ENCODE data around the gene FAM78B. TPM values are rescaled to one million over a fixed set of nuclear protein-coding genes. Genes with fewer than 3 reads are reported as not detected.

The FAM78B gene
- total RNA-seq, 2 donors from 2014 or later: 2.3 to 4.2 TPM

DNA sequence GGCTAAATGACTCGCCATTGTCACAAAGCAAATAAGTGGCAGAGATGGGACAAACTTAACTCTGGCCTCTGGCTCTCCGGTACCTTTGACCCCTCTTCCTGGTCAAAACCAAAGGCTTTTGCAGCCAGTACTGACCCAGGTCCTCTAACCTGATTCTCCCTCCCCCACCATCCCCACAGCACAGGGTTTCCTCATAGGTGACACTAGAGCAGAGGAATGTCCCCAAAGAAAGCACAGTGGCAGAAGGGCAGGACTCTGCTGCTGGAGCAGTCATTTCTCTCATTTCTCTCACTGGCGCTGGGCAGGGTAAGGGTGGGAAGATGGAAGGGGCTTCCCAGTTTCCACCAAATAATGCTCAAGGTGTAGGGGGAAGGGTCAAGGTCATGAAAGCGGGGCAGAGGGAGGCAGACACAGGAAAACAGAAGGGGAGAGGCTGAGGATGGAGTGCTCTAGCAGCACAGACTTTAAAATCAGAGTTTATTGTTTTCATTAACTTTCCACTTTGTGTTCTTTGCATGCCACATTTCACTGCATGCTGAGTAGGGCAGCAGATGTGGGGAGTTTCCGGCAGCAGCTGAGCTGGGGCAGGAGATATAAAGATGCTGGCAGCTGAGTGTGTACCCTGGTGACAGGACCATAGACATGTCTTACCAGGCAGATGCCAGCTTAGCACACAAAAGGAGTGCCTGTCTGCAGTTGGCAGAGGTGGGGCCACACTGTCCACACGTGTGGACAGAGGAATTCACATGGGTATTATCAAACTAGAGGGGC lies 80.5 kb downstream of the FAM78B start:
- WGBS, 2 experiments (ENCODE audit: insufficient coverage in 1 of 2, insufficient read length in 1 of 2): 84 to 95% methylated on average over 4 to 6 of the region's 6 CpGs
- no peak overlapping the region for H3K9ac ChIP-seq (ENCODE audit: extremely low read depth, low read length, poor library complexity, severe bottlenecking)
- H3K36me3 Mint-ChIP-seq (ENCODE audit: low read depth): no peaks in the 10 kb centered on the region
- H3K4me3 Mint-ChIP-seq: no peak overlapping the region
- H3K27ac ChIP-seq (ENCODE audit: low read depth, low read length): no peak overlapping the region
- no peak overlapping the region for H3K27ac Mint-ChIP-seq
- H3K4me3 ChIP-seq (ENCODE audit: low read length): no peak overlapping the region
- peak; percentile 55 for DNase-seq
- no peaks in the 10 kb centered on the region for H3K27me3 ChIP-seq (ENCODE audit: control insufficient read depth, insufficient read depth, low read length, poor library complexity, severe bottlenecking)
- H3K4me1 ChIP-seq (ENCODE audit: control insufficient read depth, insufficient read depth, low read length): no peaks in the 10 kb centered on the region
- H3K9me3 Mint-ChIP-seq: no peaks in the 10 kb centered on the region
- no peaks in the 10 kb centered on the region for H3K27me3 Mint-ChIP-seq (ENCODE audit: insufficient read depth)
- H3K4me1 Mint-ChIP-seq: peaks cover 5% of the 10 kb centered on the region
- peaks cover 5% of the 10 kb centered on the region for H3K36me3 ChIP-seq (ENCODE audit: control insufficient read depth, insufficient read depth, low read length)
- TF ChIP-seq, protein P1, sequence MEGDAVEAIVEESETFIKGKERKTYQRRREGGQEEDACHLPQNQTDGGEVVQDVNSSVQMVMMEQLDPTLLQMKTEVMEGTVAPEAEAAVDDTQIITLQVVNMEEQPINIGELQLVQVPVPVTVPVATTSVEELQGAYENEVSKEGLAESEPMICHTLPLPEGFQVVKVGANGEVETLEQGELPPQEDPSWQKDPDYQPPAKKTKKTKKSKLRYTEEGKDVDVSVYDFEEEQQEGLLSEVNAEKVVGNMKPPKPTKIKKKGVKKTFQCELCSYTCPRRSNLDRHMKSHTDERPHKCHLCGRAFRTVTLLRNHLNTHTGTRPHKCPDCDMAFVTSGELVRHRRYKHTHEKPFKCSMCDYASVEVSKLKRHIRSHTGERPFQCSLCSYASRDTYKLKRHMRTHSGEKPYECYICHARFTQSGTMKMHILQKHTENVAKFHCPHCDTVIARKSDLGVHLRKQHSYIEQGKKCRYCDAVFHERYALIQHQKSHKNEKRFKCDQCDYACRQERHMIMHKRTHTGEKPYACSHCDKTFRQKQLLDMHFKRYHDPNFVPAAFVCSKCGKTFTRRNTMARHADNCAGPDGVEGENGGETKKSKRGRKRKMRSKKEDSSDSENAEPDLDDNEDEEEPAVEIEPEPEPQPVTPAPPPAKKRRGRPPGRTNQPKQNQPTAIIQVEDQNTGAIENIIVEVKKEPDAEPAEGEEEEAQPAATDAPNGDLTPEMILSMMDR (conservative IDR thresholded peaks at IDR 0.05): no peak
- peaks cover 5% of the 10 kb centered on the region for H3K9me3 ChIP-seq (ENCODE audit: control insufficient read depth, low read length)

DNA sequence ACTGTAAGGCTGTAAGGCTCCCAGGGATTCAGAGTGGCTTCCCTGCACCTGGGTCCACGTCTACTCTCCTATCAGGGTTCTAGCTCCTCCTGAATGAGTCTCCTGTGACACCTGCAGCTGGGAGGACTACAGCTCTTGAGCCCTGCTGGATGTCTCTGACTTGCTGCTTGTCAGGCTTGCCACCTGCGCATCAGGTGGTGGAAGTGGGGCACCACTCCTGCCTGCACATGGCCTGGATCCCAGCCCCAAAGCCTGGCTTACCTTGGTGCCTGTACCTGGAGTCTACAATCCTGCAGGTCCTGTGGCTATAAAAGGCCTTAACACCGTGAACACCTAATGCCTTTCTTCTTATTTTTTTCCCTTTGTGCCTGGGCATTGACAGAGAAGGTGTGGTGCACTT lies 82.2 kb downstream of the FAM78B start:
- H3K4me1 ChIP-seq (ENCODE audit: control insufficient read depth, insufficient read depth, low read length): no peaks in the 10 kb centered on the region
- TF ChIP-seq, protein P1 (conservative IDR thresholded peaks at IDR 0.05): no peak
- H3K9me3 Mint-ChIP-seq: no peaks in the 10 kb centered on the region
- WGBS, 2 experiments (ENCODE audit: insufficient coverage in 1 of 2, insufficient read length in 1 of 2): 92 to 93% methylated on average over 3 of the region's 3 CpGs
- H3K36me3 Mint-ChIP-seq (ENCODE audit: low read depth): no peaks in the 10 kb centered on the region
- H3K4me1 Mint-ChIP-seq: peaks cover 5% of the 10 kb centered on the region
- no peak overlapping the region for H3K27ac ChIP-seq (ENCODE audit: low read depth, low read length)
- H3K9ac ChIP-seq (ENCODE audit: extremely low read depth, low read length, poor library complexity, severe bottlenecking): no peak overlapping the region
- H3K27me3 Mint-ChIP-seq (ENCODE audit: insufficient read depth): no peaks in the 10 kb centered on the region
- no peaks in the 10 kb centered on the region for H3K9me3 ChIP-seq (ENCODE audit: control insufficient read depth, low read length)
- H3K36me3 ChIP-seq (ENCODE audit: control insufficient read depth, insufficient read depth, low read length): peaks cover 5% of the 10 kb centered on the region
- H3K4me3 ChIP-seq (ENCODE audit: low read length): no peak overlapping the region
- H3K27me3 ChIP-seq (ENCODE audit: control insufficient read depth, insufficient read depth, low read length, poor library complexity, severe bottlenecking): no peaks in the 10 kb centered on the region
- H3K27ac Mint-ChIP-seq: no peak overlapping the region
- no peak overlapping the region for H3K4me3 Mint-ChIP-seq
- no peak for DNase-seq

DNA sequence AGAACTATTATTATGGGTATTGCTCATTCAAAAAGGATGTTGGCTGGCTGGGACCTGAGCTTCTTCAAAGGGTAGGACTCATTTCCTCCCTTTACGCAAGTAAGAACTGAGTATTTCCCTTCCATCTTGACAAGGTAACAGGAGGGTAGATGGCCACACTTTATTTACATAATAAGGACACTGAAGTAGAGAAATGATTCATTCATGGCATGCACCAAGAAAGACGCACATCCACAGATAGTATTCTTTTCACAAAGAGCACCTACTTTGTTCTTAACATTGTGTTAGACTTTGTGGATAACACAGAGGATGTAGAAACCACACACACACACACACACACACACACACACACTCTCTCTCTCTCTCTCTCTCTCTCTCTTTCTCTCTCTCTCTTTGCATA lies 82.9 kb downstream of the FAM78B start:
- Mint-ChIP-seq H3K4me3 (no peak overlapping the region), H3K27me3 (ENCODE audit: insufficient read depth) (no peaks in the 10 kb centered on the region), H3K9me3 (no peaks in the 10 kb centered on the region), H3K27ac (no peak overlapping the region), H3K4me1 (peaks cover 5% of the 10 kb centered on the region), H3K36me3 (ENCODE audit: low read depth) (no peaks in the 10 kb centered on the region)
- H3K4me1 ChIP-seq (ENCODE audit: control insufficient read depth, insufficient read depth, low read length): no peaks in the 10 kb centered on the region
- H3K9me3 ChIP-seq (ENCODE audit: control insufficient read depth, low read length): no peaks in the 10 kb centered on the region
- H3K4me3 ChIP-seq (ENCODE audit: low read length): no peak overlapping the region
- H3K36me3 ChIP-seq (ENCODE audit: control insufficient read depth, insufficient read depth, low read length): peaks cover 5% of the 10 kb centered on the region
- no peak overlapping the region for H3K9ac ChIP-seq (ENCODE audit: extremely low read depth, low read length, poor library complexity, severe bottlenecking)
- TF ChIP-seq, protein P1 (conservative IDR thresholded peaks at IDR 0.05): no peak
- H3K27ac ChIP-seq (ENCODE audit: low read depth, low read length): no peak overlapping the region
- 33% methylated on average over 2 of the region's 2 CpGs; no CpG with 5 or more reads in 1 of the 2 experiments for WGBS, 2 experiments (ENCODE audit: insufficient coverage in 1 of 2, insufficient read length in 1 of 2)
- no peak for DNase-seq
- H3K27me3 ChIP-seq (ENCODE audit: control insufficient read depth, insufficient read depth, low read length, poor library complexity, severe bottlenecking): no peaks in the 10 kb centered on the region
